Neural cell (in vitro differentiated cells): Measurements from ENCODE around the gene IGF1R. TPM values are rescaled to one million over a fixed set of nuclear protein-coding genes. Genes with fewer than 3 reads are reported as not detected.

Experiments
- H2AFZ ChIP-seq: fragments of 200-600, 300-800 bp; sonication (generic), shearing (Covaris generic); 2 replicates; pipeline ENCODE4 v1.6.0; 2014; ENCODE audit warnings: low read depth, mild to moderate bottlenecking, antibody characterized with exemption, low read length, moderate library complexity
- H3F3A ChIP-seq: fragments of 200-600 bp; shearing (Covaris generic); 2 replicates; pipeline ENCODE4 v1.6.1; 2016; ENCODE audit warnings: mild to moderate bottlenecking, moderate library complexity, mixed read lengths, antibody characterized with exemption, low read length; ENCODE audit not compliant: insufficient read depth, poor library complexity, severe bottlenecking
- H3K27ac ChIP-seq: fragments of 200-600, 300-800 bp; sonication (generic), shearing (Covaris generic); 2 replicates; pipeline ENCODE4 v1.5.1; 2014; ENCODE audit warnings: mild to moderate bottlenecking, low read length, moderate library complexity
- H3K27me3 ChIP-seq: fragments of 300-800, 200-600 bp; sonication (generic), shearing (Covaris generic); 2 replicates; pipeline ENCODE4 v1.6.0; 2014; ENCODE audit warnings: mild to moderate bottlenecking, low read depth, low read length, moderate library complexity; ENCODE audit not compliant: insufficient read depth
- H3K36me3 ChIP-seq: fragments of 300-800, 200-600 bp; sonication (generic), shearing (Covaris generic); 2 replicates; pipeline ENCODE4 v1.5.1; 2014; ENCODE audit warnings: mild to moderate bottlenecking, antibody characterized with exemption, low read length, moderate library complexity; ENCODE audit not compliant: insufficient read depth
- H3K4me2 ChIP-seq: fragments of 300-800, 200-600 bp; sonication (generic), shearing (Covaris generic); 2 replicates; pipeline ENCODE4 v1.6.0; 2014; ENCODE audit warnings: mild to moderate bottlenecking, low read length
- H3K4me3 ChIP-seq: fragments of 300-800, 200-600 bp; sonication (generic), shearing (Covaris generic); 2 replicates; pipeline ENCODE4 v1.5.1; 2014; ENCODE audit warnings: mild to moderate bottlenecking, low read length, moderate library complexity
- H3K79me2 ChIP-seq: fragments of 200-600 bp; shearing (Covaris generic); replicated peaks from 2 replicates; pipeline ENCODE4 v1.6.0; 2014; ENCODE audit warnings: mild to moderate bottlenecking, low read length, moderate library complexity; ENCODE audit not compliant: insufficient read depth
- H3K9ac ChIP-seq: fragments of 300-800, 200-600 bp; sonication (generic), shearing (Covaris generic); 2 replicates; pipeline ENCODE4 v1.6.1; 2016; ENCODE audit warnings: mild to moderate bottlenecking, low read length, mixed read lengths
- H3K9me2 ChIP-seq: fragments of 200-600 bp; shearing (Covaris generic); 2 replicates; pipeline ENCODE4 v1.6.1; 2016; ENCODE audit warnings: mild to moderate bottlenecking, low read length, mixed read lengths; ENCODE audit not compliant: insufficient read depth
- H3K9me3 ChIP-seq: fragments of 200-600, 300-800 bp; sonication (generic), shearing (Covaris generic); 2 replicates; pipeline ENCODE4 v1.6.1; 2016; ENCODE audit warnings: mild to moderate bottlenecking, mixed run types, low read length, moderate library complexity, mixed read lengths
- H4K20me1 ChIP-seq: fragments of 200-600 bp; shearing (Covaris generic); 2 replicates; pipeline ENCODE4 v1.6.1; 2016; ENCODE audit warnings: mild to moderate bottlenecking, mixed run types; ENCODE audit not compliant: insufficient read depth
- CTCF ChIP-seq: fragments of 450-650 bp; IDR thresholded peaks from 2 replicates; pipeline ENCODE4 v1.5.1; 2014; ENCODE audit warnings: antibody characterized with exemption, mild to moderate bottlenecking, moderate library complexity; ENCODE audit not compliant: poor library complexity, severe bottlenecking
- EP300 ChIP-seq: fragments of 450-650 bp; conservative IDR thresholded peaks from 2 replicates; pipeline ENCODE4 v1.6.1; 2014; ENCODE audit warnings: antibody characterized with exemption, mild to moderate bottlenecking, moderate library complexity; ENCODE audit not compliant: poor library complexity, severe bottlenecking
- EZH2 ChIP-seq: fragments of 200-600, 300-800 bp; shearing (Covaris generic), sonication (generic); IDR thresholded peaks from 2 replicates; pipeline ENCODE4 v1.6.1; 2014; ENCODE audit warnings: antibody characterized with exemption, low read length, borderline replicate concordance, mild to moderate bottlenecking; ENCODE audit not compliant: insufficient read depth, poor library complexity, severe bottlenecking
- MXI1 ChIP-seq: fragments of 450-650 bp; conservative IDR thresholded peaks from 2 replicates; pipeline ENCODE4 v1.6.1; 2014; ENCODE audit warnings: antibody characterized with exemption, mild to moderate bottlenecking; ENCODE audit not compliant: poor library complexity, severe bottlenecking
- POLR2AphosphoS5 ChIP-seq: IDR thresholded peaks from 2 replicates; pipeline ENCODE4 v1.6.1; 2012
- RAD21 ChIP-seq: fragments of 450-650 bp; conservative IDR thresholded peaks from 2 replicates; pipeline ENCODE4 v1.6.1; 2014; ENCODE audit warnings: antibody characterized with exemption, mild to moderate bottlenecking, moderate library complexity
- REST ChIP-seq: IDR thresholded peaks from 2 replicates; pipeline ENCODE4 v1.6.1; 2012; ENCODE audit warnings: borderline replicate concordance
- SMC3 ChIP-seq: fragments of 450-650 bp; conservative IDR thresholded peaks from 2 replicates; pipeline ENCODE4 v1.6.1; 2014; ENCODE audit warnings: antibody characterized with exemption, mild to moderate bottlenecking, moderate library complexity; ENCODE audit not compliant: poor library complexity
- TAF1 ChIP-seq: IDR thresholded peaks from 2 replicates; pipeline ENCODE4 v1.6.1; 2012; ENCODE audit warnings: low read depth
- polyA plus RNA-seq: library from polyadenylated mRNA; depleted of rRNA; stranded (reverse); fragments of >200 nt; gene quantifications from 2 replicates; pipeline ENCODE4 v1.2.3, GENCODE V29; 2014

IGF1R gene
- polyA plus RNA-seq, 1 donor from 2014 or later: 10.9 TPM

- Histone ChIP-seq H3K4me2 (no peak overlapping the region), H3K27ac (no peak overlapping the region), H3K9me2 (no peaks in the 10 kb centered on the region), H4K20me1 (no peaks in the 10 kb centered on the region), H3F3A (no peaks in the 10 kb centered on the region), H3K79me2 (no peaks in the 10 kb centered on the region), H3K27me3 (no peaks in the 10 kb centered on the region), H3K4me3 (no peak overlapping the region), H3K36me3 (no peaks in the 10 kb centered on the region), H3K9me3 (no peaks in the 10 kb centered on the region), H3K9ac (no peak overlapping the region), H2AFZ (no peak overlapping the region)
- TF ChIP-seq TAF1 (no peak), EZH2 (no peak), SMC3 (no peak), CTCF (no peak), RAD21 (no peak), EP300 (no peak), POLR2AphosphoS5 (no peak), REST (no peak), MXI1 (no peak)
These were observed 28.3 kb upstream of the IGF1R start for GRCh38 chr15:98620020-98620419.

DNA sequence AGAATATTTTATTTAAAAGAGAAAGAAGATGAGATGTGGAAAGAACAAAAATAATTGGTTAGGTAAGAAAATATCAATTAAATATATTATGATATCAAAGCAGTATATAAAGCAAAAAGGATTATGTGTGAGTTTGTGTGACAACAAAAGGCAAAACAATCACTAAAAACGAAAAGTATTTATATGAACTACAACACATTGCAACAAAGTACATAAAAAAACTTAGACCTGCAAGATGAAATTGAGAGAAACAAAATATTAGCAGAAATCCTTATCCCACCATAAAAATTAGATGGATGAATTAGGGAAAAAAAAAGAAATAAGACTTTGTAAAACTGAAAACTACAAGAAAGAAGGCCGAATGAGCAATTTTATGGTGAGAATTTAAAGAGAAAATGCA, 27.3 kb upstream of the IGF1R start:
- H3K27me3 ChIP-seq: no peaks in the 10 kb centered on the region

More for the DNA sequence above, 27.3 kb upstream of the IGF1R start:
- H3K9me2 ChIP-seq: no peaks in the 10 kb centered on the region
- no peak overlapping the region for H3K4me2 ChIP-seq
- no peak overlapping the region for H3K4me3 ChIP-seq
- TF ChIP-seq CTCF (no peak), EP300 (no peak), REST (no peak), SMC3 (no peak), EZH2 (no peak), RAD21 (no peak), MXI1 (no peak), POLR2AphosphoS5 (no peak), TAF1 (no peak)
- H2AFZ ChIP-seq: no peak overlapping the region
- no peaks in the 10 kb centered on the region for H3K36me3 ChIP-seq
- no peaks in the 10 kb centered on the region for H3K79me2 ChIP-seq
- H3K9me3 ChIP-seq: no peaks in the 10 kb centered on the region
- H3F3A ChIP-seq: no peaks in the 10 kb centered on the region
- H3K9ac ChIP-seq: no peak overlapping the region
- no peak overlapping the region for H3K27ac ChIP-seq
- no peaks in the 10 kb centered on the region for H4K20me1 ChIP-seq
